Measurements from ENCODE around the gene ASB1.
"Not testable (repeated sequence)": the region's sequence is repeated elsewhere in the genome, so short reads cannot be mapped to it uniquely, and the experiment has no call there.

Gene ASB1

GRCh38 chr2:238424313-238424700, 2.4 kb upstream of the ASB1 start:
- DNase-seq: no peak

GRCh38 chr2:238425505-238425978, 1.2 kb upstream of the ASB1 start:
- no peak for DNase-seq

- DNase-seq: peak; percentile 50
These were observed 654 bp upstream of the ASB1 start for GRCh38 chr2:238425979-238426567.

GRCh38 chr2:238427435-238428162, 872 bp downstream of the ASB1 start:
- DNase-seq: no peak

- no peak for DNase-seq
These were observed 2.1 kb downstream of the ASB1 start for GRCh38 chr2:238428866-238429265.

- DNase-seq: no peak
These were observed 4.1 kb downstream of the ASB1 start for GRCh38 chr2:238430781-238431180.

- no peak for DNase-seq
These were observed 4.7 kb downstream of the ASB1 start for GRCh38 chr2:238431456-238431855.

- DNase-seq: no peak
These were observed 6.7 kb downstream of the ASB1 start for GRCh38 chr2:238433300-238433915.

GRCh38 chr2:238433941-238434845, 7.5 kb downstream of the ASB1 start:
- no peak for DNase-seq

GRCh38 chr2:238434846-238435751, 8.4 kb downstream of the ASB1 start:
- no peak for DNase-seq

- no peak for DNase-seq
These were observed 9.0 kb downstream of the ASB1 start for GRCh38 chr2:238435752-238436096.

- no peak for DNase-seq
These were observed 12.4 kb downstream of the ASB1 start for GRCh38 chr2:238438856-238439849.

GRCh38 chr2:238439917-238440316, 13.2 kb downstream of the ASB1 start:
- no peak for DNase-seq

- no peak for DNase-seq
These were observed 13.6 kb downstream of the ASB1 start for GRCh38 chr2:238440331-238440730.

GRCh38 chr2:238440767-238441166, 14.0 kb downstream of the ASB1 start:
- no peak for DNase-seq

GRCh38 chr2:238441262-238442114, 14.8 kb downstream of the ASB1 start:
- no peak for DNase-seq

GRCh38 chr2:238442257-238442656, 15.5 kb downstream of the ASB1 start:
- DNase-seq: not testable (repeated sequence)

GRCh38 chr2:238444242-238444641, 17.5 kb downstream of the ASB1 start:
- DNase-seq: no peak

- DNase-seq: no peak
These were observed 18.9 kb downstream of the ASB1 start for GRCh38 chr2:238445409-238446190.

Data from NCI-H1694 treated with DMSO at 0.1 percent for 48 hours (cell line).